GM12878 (cell line): ENCODE measurements around the gene HTR3A. TPM values are rescaled to one million over a fixed set of nuclear protein-coding genes. Genes with fewer than 3 reads are reported as not detected.
"Not testable (repeated sequence)": the region's sequence is repeated elsewhere in the genome, so short reads cannot be mapped to it uniquely, and the experiment has no call there.

Experiments used
- ATAC-seq: fragments of 200-7000 bp; cut with Tn5 transposase; 3 replicates; pipeline ENCODE4 v1.9.1; 2020; ENCODE audit warnings: mild to moderate bottlenecking, moderate library complexity
- BruUV-seq: library from RNA; stranded (reverse); fragments of 400-500 nt; replicated peaks from 2 replicates; lab custom pipeline; 2021; lab: Mats Ljungman, UMichigan
- CTCF ChIA-PET: fragments of 300-600 bp; sonication (Branson Sonifier 250); formaldehyde crosslinking; extraction: SDS; loops from one replicate; lab custom pipeline; 2021; ENCODE audit warnings: inconsistent platforms; lab: Yijun Ruan, JAX
- POLR2A ChIA-PET: fragments of 350-600 bp; formaldehyde crosslinking; extraction: SDS; loops from one replicate; lab custom pipeline; 2021; ENCODE audit warnings: inconsistent platforms; lab: Charles Lee
- RAD21 ChIA-PET: fragments of 300-600 bp; sonication (Branson Sonifier 250); formaldehyde crosslinking; loops from one replicate; lab custom pipeline; 2023; ENCODE audit warnings: antibody characterized with exemption; ENCODE audit not compliant: unreplicated experiment; lab: Charles Lee
- SMC1A ChIA-PET: fragments of 300-600 bp; sonication (Branson Sonifier 250); formaldehyde crosslinking; loops from one replicate; lab custom pipeline; 2023; ENCODE audit not compliant: unreplicated experiment, uncharacterized antibody; lab: Charles Lee
- DNase-seq: peaks from one replicate; pipeline ENCODE4 v3.0.0-alpha.2; 2011; ENCODE audit warnings: low read depth, low spot score
- FAIRE-seq: peaks from 3 replicates; lab custom pipeline; 2011; peaks lifted over from hg19 to GRCh38; lab: Jason Lieb, UNC
- H2AFZ ChIP-seq: 2 replicates; pipeline ENCODE4 v1.6.0; 2011; ENCODE audit warnings: low read depth, low read length, control low read depth; ENCODE audit not compliant: control insufficient read depth
- H3K27ac ChIP-seq: 2 replicates; pipeline ENCODE4 v1.5.1; 2011; ENCODE audit warnings: control low read depth; ENCODE audit not compliant: control insufficient read depth, insufficient read depth
- H3K27me3 ChIP-seq, 2 experiments: replicated peaks in 1 of 2; 2 replicates each; pipeline versions ENCODE4 v1.6.0 to v1.6.1; 2011; ENCODE audit warnings: low read length in 1 of 2; ENCODE audit not compliant: control insufficient read depth in 2 of 2, insufficient read depth in 2 of 2
- H3K36me3 ChIP-seq, 2 experiments: 2 replicates each; pipeline ENCODE4 v1.5.1; 2011; ENCODE audit warnings: low read length in 1 of 2; ENCODE audit not compliant: control insufficient read depth in 2 of 2, insufficient read depth in 2 of 2
- H3K4me1 ChIP-seq: 2 replicates; pipeline ENCODE4 v1.6.1; 2011; ENCODE audit warnings: mild to moderate bottlenecking, low read length, moderate library complexity, mixed read lengths; ENCODE audit not compliant: control insufficient read depth, insufficient read depth
- H3K4me2 ChIP-seq: 2 replicates; pipeline ENCODE4 v1.6.0; 2011; ENCODE audit warnings: control low read depth; ENCODE audit not compliant: control insufficient read depth, insufficient read depth
- H3K4me3 ChIP-seq: fragments of 200-600 bp; sonication (generic); 2 replicates; pipeline ENCODE4 v1.5.1; 2016
- H3K79me2 ChIP-seq: 2 replicates; pipeline ENCODE4 v1.6.0; 2011; ENCODE audit warnings: low read length; ENCODE audit not compliant: control insufficient read depth, insufficient read depth
- H3K9ac ChIP-seq: 2 replicates; pipeline ENCODE4 v1.8.0; 2011; ENCODE audit warnings: low read length, control low read depth, mixed read lengths; ENCODE audit not compliant: control insufficient read depth, insufficient read depth
- H3K9me3 ChIP-seq: replicated peaks from 3 replicates; pipeline ENCODE4 v1.5.1; 2011; ENCODE audit warnings: mild to moderate bottlenecking, low read length; ENCODE audit not compliant: control insufficient read depth, insufficient read depth
- H4K20me1 ChIP-seq: 2 replicates; pipeline ENCODE4 v1.6.0; 2011; ENCODE audit not compliant: control insufficient read depth, insufficient read depth
- CHD1 ChIP-seq: IDR thresholded peaks from 2 replicates; pipeline ENCODE4 v1.6.1; 2012; ENCODE audit warnings: low read depth, low read length, improper control_type of control experiment
- SRF ChIP-seq, 2 experiments: IDR thresholded peaks; 2 replicates each; pipeline ENCODE4 v1.6.1; 2011; ENCODE audit warnings: low read depth in 2 of 2, low read length in 2 of 2, mild to moderate bottlenecking in 1 of 2, moderate library complexity in 1 of 2
- TARDBP ChIP-seq: IDR thresholded peaks from 2 replicates; pipeline ENCODE4 v1.6.1; 2016; ENCODE audit warnings: borderline replicate concordance
- WGBS: methylation state at CpG from one replicate; pipeline ENCODE4 v1.1.6; 2016; ENCODE audit warnings: low lambda C conversion rate; ENCODE audit not compliant: insufficient replicate concordance, insufficient coverage; ENCODE audit errors: missing lambda C conversion rate; 5-methylcytosine and 5-hydroxymethylcytosine counted together
- in situ Hi-C: fragments of 300-500 bp; cut with MboI; formaldehyde crosslinking; loops from 9 replicates; pipeline ENCODE4 v1.14.3; 2018; ENCODE audit warnings: mixed read lengths
- intact Hi-C: fragments of 100-400 bp; cut with micrococcal nuclease; formaldehyde crosslinking; loops from one replicate; pipeline ENCODE4 v1.14.2; 2022; ENCODE audit not compliant: unreplicated experiment
- polyA plus RNA-seq, 11 experiments: library from polyadenylated mRNA; depleted of rRNA in 4 of 11; unstranded in 6 of 11; stranded (reverse) in 5 of 11; fragments of >200 nt; fragmentation: Nextera tagmentation in 4 of 11; fragmentation: Illumina TruSeq in 1 of 11; extraction: Ambion mirVana in 4 of 11; extraction: Trizol in 1 of 11; gene quantifications; 1 replicate in 1 of 11; 2 replicates in 10 of 11; pipeline versions ENCODE4 v1.2.1 to v1.2.3, GENCODE V29; 2011 to 2016; ENCODE audit warnings: inconsistent platforms in 2 of 11, missing spikeins in 2 of 11, low read depth in 1 of 11
- total RNA-seq, 4 experiments: library from RNA; depleted of rRNA in 3 of 4; stranded (reverse); fragments of >200 nt in 3 of 4; fragmentation: Illumina TruSeq in 1 of 4; extraction: Trizol in 1 of 4; gene quantifications; 2 replicates each; pipeline versions ENCODE4 v1.2.1 to v1.2.3, GENCODE V29; 2013 to 2021

HTR3A gene
- total and polyA plus RNA-seq, 10 of the 15 experiments (the other 5 are each of a cell fraction or from before 2014, with no cell fraction given): not detected

DNA sequence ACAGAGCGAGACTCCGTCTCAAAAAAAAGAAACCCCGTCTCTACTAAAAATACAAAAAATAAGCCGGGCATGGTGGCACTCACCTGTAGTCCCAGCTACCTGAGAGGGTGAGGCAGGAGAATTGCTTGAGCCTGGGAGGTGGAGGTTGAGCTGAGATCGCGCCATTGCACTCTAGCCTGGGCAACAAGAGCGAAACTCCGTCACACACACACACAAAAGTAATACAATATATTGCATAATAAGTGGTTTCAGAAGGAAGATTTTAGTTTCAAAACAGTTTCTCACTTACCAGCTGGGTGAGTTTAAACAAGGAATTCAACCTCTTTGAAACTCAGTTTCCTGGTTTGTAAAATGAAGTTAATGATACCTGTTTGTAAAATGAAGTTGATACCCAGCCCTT lies 32.7 kb upstream of the HTR3A start:
- in situ Hi-C loops: no loop called here
- BruUV-seq: no TSS peak
- POLR2A ChIA-PET: no interaction called here

DNA sequence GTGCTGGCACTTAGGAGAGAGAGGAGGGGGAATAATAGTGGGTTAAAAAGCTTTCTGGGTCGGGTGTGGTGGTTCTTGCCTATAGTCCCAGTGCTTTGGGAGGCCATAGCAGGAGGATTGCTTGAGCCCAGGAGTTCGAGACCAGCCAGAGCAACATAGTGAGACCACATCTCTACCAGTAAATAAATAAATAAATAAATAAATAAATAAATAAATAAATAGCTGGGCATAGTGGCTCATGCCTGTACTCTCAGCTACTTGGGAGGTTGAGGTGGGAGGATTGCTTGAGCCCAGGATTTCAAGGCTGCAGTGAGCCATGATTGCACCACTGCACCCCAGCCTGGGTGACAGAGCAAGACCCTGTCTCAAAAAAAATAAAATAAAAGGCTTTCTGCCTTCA lies 28.7 kb upstream of the HTR3A start:
- in situ Hi-C loops, intact Hi-C loops, SMC1A ChIA-PET, H3K9me3 ChIP-seq, ATAC-seq, H3K4me2 ChIP-seq, BruUV-seq, H3K36me3 ChIP-seq, H3K79me2 ChIP-seq, CTCF ChIA-PET, FAIRE-seq, POLR2A ChIA-PET, H4K20me1 ChIP-seq, H3K9ac ChIP-seq, RAD21 ChIA-PET, H3K4me3 ChIP-seq, H3K4me1 ChIP-seq, H3K27me3 ChIP-seq, DNase-seq, H2AFZ ChIP-seq, H3K27ac ChIP-seq: not testable (repeated sequence)
- WGBS: 0% methylated on average over 2 of the region's 2 CpGs

More for the DNA sequence above, 32.7 kb upstream of the HTR3A start:
- ChIA-PET CTCF (no interaction called here), SMC1A (no interaction called here)
- H3K4me1 ChIP-seq: no peaks in the 10 kb centered on the region
- no peaks in the 10 kb centered on the region for H4K20me1 ChIP-seq
- H3K4me3 ChIP-seq: no peak overlapping the region
- no peak overlapping the region for H3K27ac ChIP-seq
- DNase-seq: no peak
- intact Hi-C loops: no loop called here
- no peaks in the 10 kb centered on the region for H3K36me3 ChIP-seq
- 68% methylated on average over 8 of the region's 8 CpGs for WGBS
- TF ChIP-seq TARDBP (no peak), SRF (IDR thresholded peaks at IDR 0.05; ENCODE audit: low read depth in 2 of 2, low read length in 2 of 2) (no peak), CHD1 (no peak)
- TF ChIP-seq, all 136 proteins: peak for 0
- no peak overlapping the region for H2AFZ ChIP-seq
- H3K9ac ChIP-seq: no peak overlapping the region
- no peaks in the 10 kb centered on the region for H3K9me3 ChIP-seq
- no peaks in the 10 kb centered on the region for H3K79me2 ChIP-seq
- H3K27me3 ChIP-seq: no peaks in the 10 kb centered on the region; a peak in 3 of 4 replicates
- ATAC-seq: no peak
- FAIRE-seq: no peak
- no peak overlapping the region for H3K4me2 ChIP-seq
- RAD21 ChIA-PET: no interaction called here
